PC-3 (cell line): ENCODE results near the gene CLMP. TPM values are rescaled to one million over a fixed set of nuclear protein-coding genes. Genes with fewer than 3 reads are reported as not detected.

Source experiments
- ATAC-seq: fragments of 200-7000 bp; cut with Tn5 transposase; 2 replicates; pipeline ENCODE4 v1.9.1; 2020; ENCODE audit warnings: mild to moderate bottlenecking, moderate library complexity
- BruUV-seq: library from RNA; stranded (reverse); fragments of 400-500 nt; replicated peaks from 2 replicates; lab custom pipeline; 2021; lab: Mats Ljungman, UMichigan
- CTCF ChIA-PET: fragments of 300-600 bp; sonication (Branson Sonifier 250); formaldehyde crosslinking; loops from one replicate; lab custom pipeline; 2022; ENCODE audit warnings: antibody characterized with exemption; lab: Charles Lee
- POLR2A ChIA-PET: fragments of 300-600 bp; sonication (Branson Sonifier 250); formaldehyde crosslinking; loops from one replicate; lab custom pipeline; 2022; ENCODE audit warnings: antibody characterized with exemption; ENCODE audit not compliant: unreplicated experiment; lab: Charles Lee
- DNase-seq: peaks from one replicate; pipeline ENCODE4 v3.0.0-alpha.2; 2015
- H2AFZ ChIP-seq: fragments of 300-600 bp; sonication (generic); 2 replicates; pipeline ENCODE4 v1.6.0; 2016; ENCODE audit warnings: antibody characterized with exemption, low read length
- H3F3A ChIP-seq: fragments of 300-600 bp; sonication (generic); one replicate; pipeline ENCODE4 v1.6.0; 2017; ENCODE audit warnings: antibody characterized with exemption, low read length, control low read depth, mild to moderate bottlenecking; ENCODE audit not compliant: unreplicated experiment
- H3K27ac ChIP-seq: fragments of 300-600 bp; sonication (generic); 2 replicates; pipeline ENCODE4 v1.5.1; 2016; ENCODE audit warnings: mild to moderate bottlenecking, low read length
- H3K27me3 ChIP-seq: fragments of 300-600 bp; sonication (generic); 2 replicates; pipeline ENCODE4 v1.6.1; 2016; ENCODE audit warnings: low read length, mixed read lengths
- H3K36me3 ChIP-seq: fragments of 300-600 bp; sonication (generic); 2 replicates; pipeline ENCODE4 v1.6.1; 2016; ENCODE audit warnings: low read depth, mixed run types, low read length, mixed read lengths
- H3K4me1 ChIP-seq: fragments of 300-600 bp; sonication (generic); 2 replicates; pipeline ENCODE4 v1.5.1; 2016; ENCODE audit warnings: low read length; ENCODE audit not compliant: insufficient read depth
- H3K4me2 ChIP-seq: fragments of 300-600 bp; sonication (generic); 2 replicates; pipeline ENCODE4 v1.6.0; 2016; ENCODE audit warnings: low read length
- H3K4me3 ChIP-seq: fragments of 300-600 bp; sonication (generic); 2 replicates; pipeline ENCODE4 v1.5.1; 2016; ENCODE audit warnings: mild to moderate bottlenecking, low read length, mixed read lengths
- H3K79me2 ChIP-seq: fragments of 300-600 bp; sonication (generic); 2 replicates; pipeline ENCODE4 v1.6.1; 2017; ENCODE audit warnings: low read length, mixed read lengths
- H3K9ac ChIP-seq: fragments of 300-600 bp; sonication (generic); 2 replicates; pipeline ENCODE4 v1.6.0; 2016; ENCODE audit warnings: mild to moderate bottlenecking, low read length
- H3K9me2 ChIP-seq: fragments of 300-600 bp; sonication (generic); replicated peaks from 2 replicates; pipeline ENCODE4 v1.6.1; 2016; ENCODE audit warnings: mixed run types, low read length, mixed read lengths
- H3K9me3 ChIP-seq: fragments of 300-600 bp; sonication (generic); 2 replicates; pipeline ENCODE4 v1.6.1; 2016; ENCODE audit warnings: low read length, mixed read lengths
- H4K20me1 ChIP-seq: fragments of 300-600 bp; sonication (generic); 2 replicates; pipeline ENCODE4 v1.6.1; 2016; ENCODE audit warnings: low read length, mixed read lengths
- EZH2 ChIP-seq: fragments of 300-600 bp; sonication (generic); IDR thresholded peaks from one replicate; pipeline ENCODE4 v1.6.1; 2017; ENCODE audit warnings: antibody characterized with exemption, mild to moderate bottlenecking, low read length; ENCODE audit not compliant: unreplicated experiment
- EZH2phosphoT487 ChIP-seq: fragments of 300-600 bp; sonication (generic); IDR thresholded peaks from 2 replicates; pipeline ENCODE4 v1.6.1; 2018; ENCODE audit warnings: mild to moderate bottlenecking, antibody characterized with exemption, low read length, borderline replicate concordance
- intact Hi-C: fragments of 100-400 bp; cut with micrococcal nuclease; formaldehyde crosslinking; loops from 2 replicates; pipeline ENCODE4 v1.9.0; 2023
- total RNA-seq: library from RNA; depleted of rRNA; stranded (reverse); fragments of >200 nt; gene quantifications from 2 replicates; pipeline ENCODE4 v1.2.3, GENCODE V29; 2014
- TF ChIP-seq, protein P1 (sequence below): fragments of 300-600 bp; sonication (generic); conservative IDR thresholded peaks from 2 replicates; pipeline ENCODE4 v1.5.1; 2017; ENCODE audit warnings: antibody characterized with exemption, low read depth, mild to moderate bottlenecking, low read length

The CLMP gene
- total RNA-seq, 1 experiment from 2014 or later, result 30.4 TPM

DNA sequence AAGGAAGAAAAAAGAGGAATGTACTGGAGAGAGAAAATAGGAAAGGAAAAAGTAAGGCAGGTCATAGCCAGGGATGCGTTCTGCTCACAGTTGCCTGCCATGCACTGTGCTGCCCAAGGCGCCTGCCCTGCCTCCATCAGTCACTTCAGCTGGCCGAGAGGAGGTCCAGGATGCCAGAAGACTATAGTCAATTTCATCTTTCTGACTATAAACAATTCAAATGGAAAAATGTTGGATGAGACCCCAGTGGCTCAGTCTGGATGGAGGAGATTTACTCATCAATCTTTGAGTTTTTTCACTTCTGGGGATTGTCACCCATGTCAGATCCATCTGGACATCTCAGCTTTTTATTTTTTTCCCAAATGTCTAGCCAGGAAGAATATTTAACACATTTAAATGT lies 36.7 kb upstream of the CLMP start:
- no peaks in the 10 kb centered on the region for H3K4me1 ChIP-seq
- H3K79me2 ChIP-seq, result no peaks in the 10 kb centered on the region
- no peak for TF ChIP-seq EZH2phosphoT487
- TF ChIP-seq, protein P1, sequence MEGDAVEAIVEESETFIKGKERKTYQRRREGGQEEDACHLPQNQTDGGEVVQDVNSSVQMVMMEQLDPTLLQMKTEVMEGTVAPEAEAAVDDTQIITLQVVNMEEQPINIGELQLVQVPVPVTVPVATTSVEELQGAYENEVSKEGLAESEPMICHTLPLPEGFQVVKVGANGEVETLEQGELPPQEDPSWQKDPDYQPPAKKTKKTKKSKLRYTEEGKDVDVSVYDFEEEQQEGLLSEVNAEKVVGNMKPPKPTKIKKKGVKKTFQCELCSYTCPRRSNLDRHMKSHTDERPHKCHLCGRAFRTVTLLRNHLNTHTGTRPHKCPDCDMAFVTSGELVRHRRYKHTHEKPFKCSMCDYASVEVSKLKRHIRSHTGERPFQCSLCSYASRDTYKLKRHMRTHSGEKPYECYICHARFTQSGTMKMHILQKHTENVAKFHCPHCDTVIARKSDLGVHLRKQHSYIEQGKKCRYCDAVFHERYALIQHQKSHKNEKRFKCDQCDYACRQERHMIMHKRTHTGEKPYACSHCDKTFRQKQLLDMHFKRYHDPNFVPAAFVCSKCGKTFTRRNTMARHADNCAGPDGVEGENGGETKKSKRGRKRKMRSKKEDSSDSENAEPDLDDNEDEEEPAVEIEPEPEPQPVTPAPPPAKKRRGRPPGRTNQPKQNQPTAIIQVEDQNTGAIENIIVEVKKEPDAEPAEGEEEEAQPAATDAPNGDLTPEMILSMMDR, result no peak
- TF ChIP-seq EZH2, result no peak
- no peak overlapping the region for H3K27ac ChIP-seq
- H3K36me3 ChIP-seq, result no peaks in the 10 kb centered on the region
- no peaks in the 10 kb centered on the region for H3K9me3 ChIP-seq
- no peaks in the 10 kb centered on the region for H3K9me2 ChIP-seq
- ATAC-seq (no peak), DNase-seq (no peak)
- BruUV-seq, result no TSS peak
- H3K4me3 ChIP-seq, result no peak overlapping the region
- H3K9ac ChIP-seq, result no peak overlapping the region
- H2AFZ ChIP-seq, result no peak overlapping the region
- CTCF ChIA-PET, result no interaction called here
- H3F3A ChIP-seq, result no peaks in the 10 kb centered on the region
- intact Hi-C loops, result no loop called here
- H3K4me2 ChIP-seq, result no peak overlapping the region
- POLR2A ChIA-PET, result no interaction called here
- H3K27me3 ChIP-seq, result no peaks in the 10 kb centered on the region
- H4K20me1 ChIP-seq, result no peaks in the 10 kb centered on the region

DNA sequence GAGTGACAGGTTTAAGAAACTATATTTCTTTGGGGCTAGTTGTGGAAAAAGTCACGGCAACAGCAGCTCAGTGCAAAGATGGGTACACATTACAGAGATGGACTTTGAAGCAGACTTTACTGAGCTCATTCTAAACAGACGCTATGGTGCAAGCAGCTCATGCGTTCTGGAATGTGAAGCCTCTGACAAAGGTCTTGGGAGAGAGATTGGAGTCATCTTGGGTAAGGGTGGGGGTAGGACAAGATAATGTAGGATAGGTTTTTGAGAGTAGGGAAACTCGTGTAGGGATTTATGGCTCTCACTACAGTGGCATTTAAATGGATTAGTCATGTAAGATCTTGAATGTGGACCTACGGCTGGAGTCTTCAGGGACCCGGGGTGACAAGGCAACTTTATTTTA lies 36.2 kb upstream of the CLMP start:
- H3K27me3 ChIP-seq, result no peaks in the 10 kb centered on the region
- H3K9ac ChIP-seq, result no peak overlapping the region
- ChIA-PET CTCF (no interaction called here), POLR2A (no interaction called here)
- intact Hi-C loops, result no loop called here
- H4K20me1 ChIP-seq, result no peaks in the 10 kb centered on the region
- TF ChIP-seq, protein P1, result no peak
- TF ChIP-seq EZH2, result no peak
- TF ChIP-seq EZH2phosphoT487, result no peak
- ATAC-seq, result no peak
- no peak overlapping the region for H3K4me3 ChIP-seq
- DNase-seq, result no peak
- H3K36me3 ChIP-seq, result no peaks in the 10 kb centered on the region
- H2AFZ ChIP-seq, result no peak overlapping the region
- no peak overlapping the region for H3K27ac ChIP-seq
- no peaks in the 10 kb centered on the region for H3K4me1 ChIP-seq
- no peaks in the 10 kb centered on the region for H3K9me2 ChIP-seq
- no peak overlapping the region for H3K4me2 ChIP-seq
- no peaks in the 10 kb centered on the region for H3K79me2 ChIP-seq
- BruUV-seq, result no TSS peak
- H3K9me3 ChIP-seq, result no peaks in the 10 kb centered on the region
- no peaks in the 10 kb centered on the region for H3F3A ChIP-seq

DNA sequence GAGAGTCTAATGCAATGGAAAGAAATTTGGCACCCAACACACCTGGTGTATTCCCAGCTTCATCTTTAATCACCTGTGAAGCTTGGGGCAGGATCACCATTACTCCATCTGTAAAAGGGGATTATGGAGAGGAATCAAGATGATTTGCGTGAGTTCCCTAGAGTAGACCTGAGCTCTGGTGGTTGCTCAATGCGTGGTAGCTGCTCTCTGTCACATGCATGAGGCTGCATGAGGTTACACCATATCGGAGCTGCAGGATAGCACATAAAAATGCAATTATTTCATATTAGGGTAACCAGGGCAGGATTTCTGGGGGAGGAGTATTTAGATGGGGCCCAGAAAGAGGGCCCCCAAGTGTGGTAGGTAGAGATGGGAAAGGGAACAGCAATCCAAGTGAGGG lies 35.3 kb upstream of the CLMP start:
- no peaks in the 10 kb centered on the region for H3K27me3 ChIP-seq
- intact Hi-C loops, result no loop called here
- H3K36me3 ChIP-seq, result no peaks in the 10 kb centered on the region
- H3K4me2 ChIP-seq, result no peak overlapping the region
- no peak overlapping the region for H3K4me3 ChIP-seq
- ATAC-seq (no peak), DNase-seq (no peak)
- no peak overlapping the region for H3K27ac ChIP-seq
- no peaks in the 10 kb centered on the region for H3K79me2 ChIP-seq
- H2AFZ ChIP-seq, result no peak overlapping the region
- no peaks in the 10 kb centered on the region for H3K4me1 ChIP-seq
- H3F3A ChIP-seq, result no peaks in the 10 kb centered on the region
- TF ChIP-seq, protein P1, result no peak
- TF ChIP-seq EZH2phosphoT487 (no peak), EZH2 (no peak)
- no TSS peak for BruUV-seq
- H4K20me1 ChIP-seq, result no peaks in the 10 kb centered on the region
- POLR2A ChIA-PET, result no interaction called here
- no peaks in the 10 kb centered on the region for H3K9me2 ChIP-seq
- H3K9me3 ChIP-seq, result no peaks in the 10 kb centered on the region
- H3K9ac ChIP-seq, result no peak overlapping the region
- CTCF ChIA-PET, result interaction anchor here (1.2 kb wide), 1 partner anchor 17 kb away, joined by 3 read pairs; no protein-coding TSS in a partner anchor
